ENCODE results near the gene HES5.

- TF ChIP-seq POLR2A (IDR thresholded peaks at IDR 0.05) (no peak), CTCF (IDR thresholded peaks at IDR 0.05 in 8 of 11, conservative IDR thresholded peaks at IDR 0.05 in 3 of 11) (no peak)
Measured at GRCh38 chr1:2522230-2522629, 7.8 kb downstream of the HES5 start.

All from spleen (tissue), 7 donors.